HG03457 (cell line): Measurements from ENCODE around the gene PARN.
"Not testable (repeated sequence)": the region's sequence is repeated elsewhere in the genome, so short reads cannot be mapped to it uniquely, and the experiment has no call there.

ENCODE experiments used
- ATAC-seq: cut with Tn5 transposase; IDR thresholded peaks from one replicate; pipeline ENCODE4 v1.9.1; 2021; ENCODE audit warnings: moderate number of reproducible peaks; ENCODE audit not compliant: unreplicated experiment

PARN gene

GRCh38 chr16:14444979-14445810 lies 184.9 kb downstream of the PARN start:
- ATAC-seq = no peak

- not testable (repeated sequence) for ATAC-seq
Observed at GRCh38 chr16:14441533-14441932, 188.5 kb downstream of the PARN start.

- no peak for ATAC-seq
Observed at GRCh38 chr16:14438256-14438655, 191.8 kb downstream of the PARN start.

GRCh38 chr16:14437426-14437825 lies 192.6 kb downstream of the PARN start:
- no peak for ATAC-seq

GRCh38 chr16:14436401-14436955 lies 193.6 kb downstream of the PARN start:
- no peak for ATAC-seq

- no peak for ATAC-seq
Observed at GRCh38 chr16:14434860-14435259, 195.2 kb downstream of the PARN start.

GRCh38 chr16:14428971-14429637 lies 201.0 kb downstream of the PARN start:
- ATAC-seq = not testable (repeated sequence)

- ATAC-seq = no peak
Observed at GRCh38 chr16:14428043-14428442, 202.0 kb downstream of the PARN start.

- no peak for ATAC-seq
Observed at GRCh38 chr16:14427371-14427948, 202.6 kb downstream of the PARN start.

- no peak for ATAC-seq
Observed at GRCh38 chr16:14424595-14424994, 205.5 kb downstream of the PARN start.

GRCh38 chr16:14423344-14423743 lies 206.7 kb downstream of the PARN start:
- ATAC-seq = no peak

GRCh38 chr16:14420721-14421488 lies 209.2 kb downstream of the PARN start:
- no peak for ATAC-seq

- not testable (repeated sequence) for ATAC-seq
Observed at GRCh38 chr16:14420243-14420642, 209.8 kb downstream of the PARN start.

- ATAC-seq = no peak
Observed at GRCh38 chr16:14419817-14420216, 210.2 kb downstream of the PARN start.

GRCh38 chr16:14418795-14419225 lies 211.2 kb downstream of the PARN start:
- ATAC-seq = no peak

GRCh38 chr16:14416184-14416583 lies 213.9 kb downstream of the PARN start:
- ATAC-seq = no peak

GRCh38 chr16:14415291-14415690 lies 214.8 kb downstream of the PARN start:
- ATAC-seq = no peak

- no peak for ATAC-seq
Observed at GRCh38 chr16:14409563-14409962, 220.5 kb downstream of the PARN start.

GRCh38 chr16:14407786-14408399 lies 222.2 kb downstream of the PARN start:
- no peak for ATAC-seq
